ENCODE measurements around the gene NCAM2.

NCAM2 gene

DNA sequence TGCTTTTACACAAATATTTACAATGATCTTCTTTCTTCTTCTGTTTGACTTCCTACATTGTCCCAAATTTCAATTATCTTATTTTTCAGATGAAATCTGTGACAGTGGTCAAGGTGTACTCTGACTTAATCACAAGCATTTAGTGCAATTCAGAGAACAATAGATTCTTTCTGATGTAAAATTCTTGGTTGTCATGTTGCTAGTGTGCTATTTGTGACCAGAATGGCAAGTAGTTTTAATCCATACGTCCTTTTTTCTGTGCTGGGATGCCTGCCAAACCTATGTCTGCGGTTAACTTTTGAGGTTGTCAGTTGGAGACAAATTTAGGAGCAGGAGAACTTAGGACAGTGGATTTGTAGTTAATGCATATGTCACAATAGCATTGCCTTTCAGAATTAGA lies 31.0 kb downstream of the NCAM2 start:
- DNase-seq, result peak; percentile 93

- DNase-seq, result no peak
These were observed 32.1 kb downstream of the NCAM2 start for GRCh38 chr21:21030311-21030710.

GRCh38 chr21:21034036-21034435 lies 35.8 kb downstream of the NCAM2 start:
- DNase-seq, result no peak

DNA sequence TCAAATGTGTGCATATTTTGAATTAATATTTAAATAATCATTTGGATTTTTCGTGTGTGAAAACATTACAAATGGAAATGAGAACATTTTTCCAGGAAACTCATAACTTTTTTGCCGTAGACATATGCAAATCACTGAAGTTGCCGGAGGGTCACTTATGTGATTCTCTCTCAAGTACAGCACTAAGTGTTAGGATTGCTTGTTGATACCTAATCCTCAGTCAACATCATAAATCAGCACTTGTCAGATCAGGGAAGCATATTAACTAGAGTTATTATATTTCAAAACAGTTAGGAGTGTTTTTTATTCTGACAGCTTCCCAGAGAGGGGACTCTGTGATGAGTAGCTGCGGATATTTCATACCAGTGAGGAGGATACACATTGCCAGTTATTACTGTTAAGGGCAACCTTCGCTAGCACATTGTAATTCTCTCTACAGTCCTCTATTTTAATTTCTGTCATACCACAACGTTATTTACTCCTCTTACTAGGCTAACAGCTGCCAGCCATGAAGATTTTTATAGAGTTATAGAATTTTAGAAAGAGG lies 41.5 kb downstream of the NCAM2 start:
- DNase-seq, result no peak

- peak; percentile 76 for DNase-seq
These were observed 47.3 kb downstream of the NCAM2 start for GRCh38 chr21:21045518-21045917.

DNA sequence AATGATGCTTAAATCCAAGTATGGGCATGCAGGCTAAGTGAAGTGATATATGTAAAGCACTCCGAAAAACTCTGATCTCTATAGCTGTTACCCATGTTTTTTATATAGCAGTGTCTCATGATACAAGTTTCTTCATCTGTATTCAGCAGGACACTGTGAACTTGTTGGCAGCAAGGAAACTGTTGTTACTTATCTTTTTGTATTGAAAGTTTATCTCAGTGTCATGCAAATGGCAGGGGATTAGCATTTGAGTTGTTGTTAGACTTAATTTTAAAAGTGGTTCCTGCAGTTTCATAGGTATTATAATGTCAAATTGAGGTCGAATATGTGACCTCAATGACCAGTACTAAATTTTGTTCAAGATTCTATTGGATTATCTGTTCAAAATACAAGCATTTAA lies 47.9 kb downstream of the NCAM2 start:
- no peak for DNase-seq

DNA sequence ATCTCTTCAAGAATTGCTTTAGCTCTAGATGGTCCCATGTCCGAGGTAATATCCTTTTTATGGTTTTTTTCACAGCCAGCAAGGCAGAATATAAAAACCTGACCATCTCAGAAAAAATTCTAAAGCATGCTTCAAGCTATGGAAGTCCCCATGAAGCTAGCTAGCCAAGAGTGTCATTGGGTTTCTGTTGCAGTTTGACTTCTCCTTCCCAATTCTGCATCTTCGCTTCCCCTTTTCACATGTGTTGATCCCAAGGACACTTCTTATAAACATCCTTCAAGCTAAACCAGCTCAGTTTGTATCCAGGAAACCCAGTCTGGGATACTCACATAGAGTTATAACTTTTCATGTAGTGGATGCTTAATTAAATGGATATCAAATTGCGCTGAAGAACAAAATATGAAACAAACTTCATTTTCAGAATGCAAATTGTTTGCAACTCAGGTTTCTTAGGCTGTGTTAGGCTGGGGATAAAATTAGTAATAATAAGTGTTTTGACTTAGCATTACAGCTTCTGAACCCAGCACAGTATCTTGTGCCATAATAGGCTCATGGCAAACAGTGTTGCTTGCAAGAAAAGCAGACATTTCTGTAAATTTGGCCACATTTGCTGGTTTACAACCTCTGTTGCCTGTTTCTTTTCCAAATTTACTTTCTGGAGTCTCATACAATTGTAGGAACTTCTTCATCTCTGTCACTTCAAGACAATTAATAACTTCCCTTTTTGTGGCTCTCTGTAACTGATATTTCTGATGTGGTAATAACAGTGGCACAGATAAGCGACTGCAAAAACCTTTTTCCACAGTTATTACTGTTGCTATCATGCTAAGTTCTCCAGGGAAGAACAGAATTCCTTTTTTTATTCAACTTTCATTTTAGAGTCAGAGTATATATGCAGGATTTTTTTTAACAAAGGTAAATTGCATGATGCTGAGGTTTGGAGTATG lies 53.2 kb downstream of the NCAM2 start:
- peak; percentile 69 for DNase-seq

GRCh38 chr21:21052672-21053071 lies 54.5 kb downstream of the NCAM2 start:
- no peak for DNase-seq

- no peak for DNase-seq
These were observed 59.3 kb downstream of the NCAM2 start for GRCh38 chr21:21057349-21058062.

- DNase-seq, result no peak
These were observed 65.6 kb downstream of the NCAM2 start for GRCh38 chr21:21063828-21064227.

- no peak for DNase-seq
These were observed 66.1 kb downstream of the NCAM2 start for GRCh38 chr21:21064353-21064752.

DNA sequence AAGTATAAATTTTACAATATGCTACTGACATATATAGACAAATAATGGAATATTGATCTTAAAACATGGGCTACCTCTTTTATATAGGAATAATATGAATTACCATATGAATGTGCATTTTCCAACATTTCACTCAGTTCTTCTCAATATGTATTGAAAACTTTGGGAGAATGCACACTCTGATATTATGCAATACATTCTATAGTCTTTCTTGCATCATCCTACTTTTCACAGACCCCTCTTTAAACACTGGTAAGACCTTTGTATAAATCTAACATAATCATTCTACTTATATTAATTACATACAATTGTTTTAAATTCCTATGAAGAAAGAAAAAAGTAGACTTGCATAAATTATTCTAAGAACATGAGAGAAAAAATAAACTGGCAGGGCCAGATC lies 69.2 kb downstream of the NCAM2 start:
- DNase-seq, result peak; percentile 34

DNA sequence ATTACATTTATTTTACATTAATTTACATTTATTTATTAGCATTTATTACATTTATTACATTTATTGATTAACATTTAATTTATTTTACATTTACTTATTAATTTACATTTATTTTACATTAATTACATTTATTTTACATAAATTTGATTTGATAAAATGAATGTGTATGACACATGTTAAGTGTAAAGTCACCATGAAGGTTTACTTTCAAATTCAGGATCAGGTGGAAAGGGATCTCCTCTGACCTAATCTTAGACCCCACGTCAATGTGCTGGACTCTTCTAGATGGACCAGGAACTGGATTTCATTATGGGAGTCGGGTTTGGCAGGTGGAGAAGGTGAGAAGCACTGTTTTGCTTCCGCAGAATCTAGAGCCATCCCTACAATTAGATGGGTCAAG lies 76.1 kb downstream of the NCAM2 start:
- DNase-seq, result no peak

- no peak for DNase-seq
These were observed 77.8 kb downstream of the NCAM2 start for GRCh38 chr21:21076051-21076450.

DNA sequence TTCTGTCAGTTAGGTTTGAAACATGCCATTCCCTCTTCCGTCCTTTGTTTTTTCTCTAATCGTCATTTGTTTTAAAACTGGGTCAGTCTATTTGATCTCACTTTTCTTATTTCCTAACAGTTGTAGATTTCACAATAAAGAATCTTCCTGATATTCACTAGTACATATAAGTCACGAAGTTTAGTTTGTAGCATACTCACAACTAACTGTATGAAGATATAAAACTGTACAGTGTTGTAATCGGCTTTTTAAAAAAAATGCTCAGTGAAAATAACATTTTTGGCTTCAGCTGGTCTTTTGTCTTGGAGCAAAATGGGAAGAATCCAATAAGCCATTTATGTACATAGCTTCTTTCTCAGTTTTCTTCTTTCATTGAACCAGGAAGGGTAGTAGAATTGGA lies 78.3 kb downstream of the NCAM2 start:
- no peak for DNase-seq

DNA sequence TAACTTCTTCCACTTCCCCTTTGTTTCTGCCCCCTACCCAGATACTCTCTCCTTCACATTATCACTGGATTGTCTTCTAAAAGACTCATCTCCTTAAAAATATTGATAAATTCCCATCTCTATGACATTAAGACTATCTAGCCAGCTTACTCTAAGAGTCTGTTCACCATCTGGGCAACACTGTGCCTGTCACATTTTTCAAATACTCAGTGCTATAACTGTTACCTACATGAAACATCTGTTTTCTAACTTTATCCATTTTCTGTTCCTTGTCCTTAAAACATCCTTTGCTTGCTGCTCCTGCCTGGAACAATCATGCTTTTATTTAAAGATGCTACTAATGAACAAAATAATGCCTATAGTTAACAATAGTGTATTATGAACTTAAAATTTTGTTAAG lies 81.4 kb downstream of the NCAM2 start:
- no peak for DNase-seq

DNA sequence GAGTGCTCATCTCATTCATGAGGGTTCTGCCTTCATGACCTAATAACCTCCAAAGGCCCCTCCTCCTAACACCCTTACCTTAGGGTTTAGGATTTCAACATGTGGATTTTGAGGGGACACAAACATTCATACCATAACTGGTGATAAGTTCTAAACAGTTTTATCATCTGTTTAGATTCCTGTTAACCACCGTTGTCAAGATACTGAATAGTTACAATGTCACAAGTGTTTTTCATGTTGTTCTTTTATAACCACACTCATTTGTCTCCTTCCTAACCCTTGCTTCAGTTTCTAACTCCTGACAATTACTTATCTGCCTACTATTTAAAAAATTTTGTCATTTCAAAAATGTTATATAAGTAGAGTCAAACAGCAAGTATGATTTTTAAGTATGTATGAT lies 86.0 kb downstream of the NCAM2 start:
- DNase-seq, result peak; percentile 68

DNA sequence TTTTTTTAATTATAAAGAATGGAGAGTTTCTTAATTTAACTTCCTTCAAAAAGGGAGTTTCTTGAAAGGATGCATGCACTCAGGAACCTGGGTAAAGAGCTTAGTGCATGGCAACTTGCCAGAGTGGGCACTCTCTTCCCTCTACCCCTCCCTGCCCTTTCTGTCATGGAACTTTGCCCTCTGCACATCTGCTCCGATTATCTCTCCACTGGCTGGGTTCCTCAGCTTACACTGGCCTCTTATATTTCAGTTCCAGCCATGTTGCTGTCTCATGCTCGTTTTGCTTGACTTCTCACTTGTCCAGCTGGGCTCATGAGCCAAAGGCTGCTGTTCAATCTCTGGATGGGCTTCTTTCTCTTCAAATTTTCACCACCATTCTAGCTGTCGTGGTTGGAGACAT lies 87.0 kb downstream of the NCAM2 start:
- DNase-seq, result no peak

DNA sequence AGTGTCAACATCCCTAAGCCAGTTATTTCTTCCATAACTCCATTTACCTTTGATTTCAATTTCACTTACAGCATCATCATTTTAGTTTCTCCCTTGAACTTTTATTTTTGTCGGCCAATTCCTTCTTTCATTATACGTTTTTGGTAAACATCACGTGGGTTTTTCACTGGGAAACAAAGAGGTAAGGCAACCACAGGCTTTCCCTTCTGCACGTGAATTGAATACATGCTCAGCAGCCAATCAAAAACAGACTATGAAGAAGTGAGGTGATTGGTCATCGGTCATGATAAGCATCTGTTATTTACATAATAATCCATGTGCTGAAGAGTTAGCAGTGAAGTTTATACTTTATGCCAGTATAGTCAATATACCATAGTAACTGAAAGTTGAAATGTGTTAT lies 98.7 kb downstream of the NCAM2 start:
- DNase-seq, result peak; percentile 73

- no peak for DNase-seq
These were observed 99.3 kb downstream of the NCAM2 start for GRCh38 chr21:21097466-21097865.

DNA sequence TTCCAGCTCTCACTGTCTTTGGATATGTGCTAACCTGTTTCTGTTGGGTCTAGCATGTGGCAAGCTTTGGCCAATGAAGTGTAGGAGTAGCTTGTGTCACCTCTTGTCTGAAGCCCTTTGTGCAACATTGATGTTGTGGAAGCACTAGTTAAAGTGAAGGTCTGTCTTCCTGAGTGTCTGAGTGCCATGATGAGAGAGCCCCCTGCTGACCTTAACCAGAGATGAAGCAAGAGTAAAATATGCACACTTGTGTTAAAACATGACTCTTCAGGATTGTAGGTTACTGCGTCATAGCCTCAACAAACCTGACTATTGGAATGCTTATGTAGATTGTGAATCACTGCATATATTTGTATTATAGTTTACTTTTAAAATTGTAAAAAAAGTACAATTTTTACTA lies 103.7 kb downstream of the NCAM2 start:
- peak; percentile 91 for DNase-seq

- no peak for DNase-seq
These were observed 104.7 kb downstream of the NCAM2 start for GRCh38 chr21:21102896-21103295.

GRCh38 chr21:21103692-21104091 lies 105.5 kb downstream of the NCAM2 start:
- peak; percentile 59 for DNase-seq

- DNase-seq, result no peak
These were observed 111.5 kb downstream of the NCAM2 start for GRCh38 chr21:21109736-21110135.
